IMR-90 (cell line): ENCODE results near the gene HSH2D. TPM values are rescaled to one million over a fixed set of nuclear protein-coding genes. Genes with fewer than 3 reads are reported as not detected.

ENCODE experiments used
- ATAC-seq: fragments of 200-7000 bp; cut with Tn5 transposase; 2 replicates; pipeline ENCODE4 v1.9.1; 2020; ENCODE audit warnings: low read depth, mild to moderate bottlenecking, moderate library complexity
- BruUV-seq: library from RNA; stranded (reverse); fragments of 400-500 nt; replicated peaks from 2 replicates; lab custom pipeline; 2021; lab: Mats Ljungman, UMichigan
- CTCF ChIA-PET: fragments of 300-600 bp; formaldehyde crosslinking; extraction: SDS; loops from one replicate; lab custom pipeline; 2021; ENCODE audit warnings: antibody characterized with exemption; lab: Yijun Ruan, JAX
- POLR2A ChIA-PET: fragments of 300-600 bp; sonication (Branson Sonifier 250); formaldehyde crosslinking; loops from one replicate; lab custom pipeline; 2022; ENCODE audit warnings: antibody characterized with exemption; ENCODE audit not compliant: unreplicated experiment; lab: Charles Lee
- DNase-seq: peaks from one replicate; pipeline ENCODE4 v3.0.0; 2013
- H2AFZ ChIP-seq: replicated peaks from 2 replicates; pipeline ENCODE3; 2013; ENCODE audit warnings: low read length, mild to moderate bottlenecking; ENCODE audit not compliant: poor library complexity
- H2AK5ac ChIP-seq: 2 replicates; pipeline ENCODE4 v1.6.1; 2013; ENCODE audit warnings: low read depth, low read length, inconsistent platforms
- H2AK9ac ChIP-seq: replicated peaks from 2 replicates; pipeline ENCODE3; 2013; ENCODE audit warnings: mild to moderate bottlenecking, low read depth, low read length, moderate library complexity; ENCODE audit not compliant: poor library complexity
- H2BK120ac ChIP-seq: 2 replicates; pipeline ENCODE4 v1.6.1; 2013; ENCODE audit warnings: low read depth, low read length, inconsistent platforms
- H2BK15ac ChIP-seq: 3 replicates; pipeline ENCODE4 v1.6.1; 2013; ENCODE audit warnings: low read depth, low read length, inconsistent platforms
- H2BK20ac ChIP-seq: 2 replicates; pipeline ENCODE4 v1.6.1; 2013; ENCODE audit warnings: low read depth, mild to moderate bottlenecking, inconsistent platforms, low read length, moderate library complexity
- H2BK5ac ChIP-seq: 2 replicates; pipeline ENCODE4 v1.6.1; 2013; ENCODE audit warnings: mild to moderate bottlenecking, low read depth, low read length, inconsistent platforms; ENCODE audit not compliant: poor library complexity, severe bottlenecking
- H3K14ac ChIP-seq: replicated peaks from 2 replicates; pipeline ENCODE4 v1.6.1; 2013; ENCODE audit warnings: low read depth, low read length, inconsistent platforms
- H3K18ac ChIP-seq: 2 replicates; pipeline ENCODE4 v1.6.1; 2013; ENCODE audit warnings: low read depth, low read length, control low read depth
- H3K23ac ChIP-seq: 2 replicates; pipeline ENCODE4 v1.6.1; 2013; ENCODE audit warnings: low read depth, low read length, inconsistent platforms
- H3K27ac ChIP-seq: 2 replicates; pipeline ENCODE4 v1.5.1; 2013; ENCODE audit warnings: mild to moderate bottlenecking, control low read depth, low read length; ENCODE audit not compliant: insufficient read depth
- H3K27me3 ChIP-seq: 2 replicates; pipeline ENCODE4 v1.6.1; 2013; ENCODE audit warnings: low read length; ENCODE audit not compliant: control insufficient read depth, insufficient read depth
- H3K36me3 ChIP-seq: 2 replicates; pipeline ENCODE4 v1.6.1; 2013; ENCODE audit warnings: low read length, mixed read lengths; ENCODE audit not compliant: control insufficient read depth, insufficient read depth
- H3K4ac ChIP-seq: 2 replicates; pipeline ENCODE4 v1.6.1; 2013; ENCODE audit warnings: low read depth, low read length, inconsistent platforms
- H3K4me1 ChIP-seq: 2 replicates; pipeline ENCODE4 v1.6.1; 2013; ENCODE audit warnings: low read length, mixed read lengths; ENCODE audit not compliant: control insufficient read depth, insufficient read depth
- H3K4me2 ChIP-seq: 2 replicates; pipeline ENCODE4 v1.6.1; 2013; ENCODE audit warnings: low read depth, mild to moderate bottlenecking, control low read depth, low read length, moderate library complexity
- H3K4me3 ChIP-seq: 2 replicates; pipeline ENCODE4 v1.5.1; 2013; ENCODE audit warnings: low read depth, mild to moderate bottlenecking, control low read depth, low read length, moderate library complexity; ENCODE audit not compliant: insufficient read depth
- H3K56ac ChIP-seq: 2 replicates; pipeline ENCODE4 v1.6.1; 2013; ENCODE audit warnings: low read length, inconsistent platforms; ENCODE audit not compliant: insufficient read depth; ENCODE audit errors: extremely low read depth
- H3K79me1 ChIP-seq, 2 experiments: 2 replicates each; pipeline ENCODE4 v1.6.1; 2013; ENCODE audit warnings: low read length in 2 of 2, inconsistent platforms in 1 of 2, low read depth in 1 of 2
- H3K9ac ChIP-seq: 2 replicates; pipeline ENCODE4 v1.6.1; 2013; ENCODE audit warnings: low read depth, low read length, control low read depth
- H3K9me1 ChIP-seq: 2 replicates; pipeline ENCODE4 v1.6.1; 2013; ENCODE audit warnings: low read length, inconsistent platforms; ENCODE audit not compliant: insufficient read depth
- H3K9me3 ChIP-seq: 2 replicates; pipeline ENCODE4 v1.6.1; 2013; ENCODE audit warnings: low read length; ENCODE audit not compliant: control insufficient read depth, insufficient read depth
- H4K20me1 ChIP-seq: 2 replicates; pipeline ENCODE4 v1.6.1; 2013; ENCODE audit warnings: low read length, inconsistent platforms; ENCODE audit not compliant: insufficient read depth
- H4K5ac ChIP-seq: 2 replicates; pipeline ENCODE4 v1.6.1; 2013; ENCODE audit warnings: mild to moderate bottlenecking, low read depth, low read length, control low read depth
- H4K8ac ChIP-seq, 2 experiments: 2 replicates each; pipeline ENCODE4 v1.6.1; 2013; ENCODE audit warnings: low read depth in 2 of 2, low read length in 2 of 2, control low read depth in 1 of 2, inconsistent platforms in 1 of 2
- H4K91ac ChIP-seq: 2 replicates; pipeline ENCODE4 v1.6.1; 2013; ENCODE audit warnings: low read depth, low read length, inconsistent platforms; ENCODE audit not compliant: insufficient read depth
- BHLHE40 ChIP-seq: fragments of 150-350 bp; IDR thresholded peaks from 2 replicates; pipeline ENCODE4 v1.6.1; 2016; ENCODE audit warnings: mild to moderate bottlenecking, low read depth, low read length
- CEBPB ChIP-seq: IDR thresholded peaks from 2 replicates; pipeline ENCODE4 v1.6.1; 2012; ENCODE audit warnings: low read depth, low read length, improper control_type of control experiment
- CHD1 ChIP-seq: IDR thresholded peaks from 2 replicates; pipeline ENCODE4 v1.6.1; 2012; ENCODE audit warnings: low read depth, low read length, improper control_type of control experiment
- ELK1 ChIP-seq: fragments of 150-350 bp; IDR thresholded peaks from 2 replicates; pipeline ENCODE4 v1.6.1; 2016; ENCODE audit warnings: low read depth, mild to moderate bottlenecking, low read length, moderate library complexity, borderline replicate concordance
- FOS ChIP-seq: fragments of 150-350 bp; IDR thresholded peaks from 2 replicates; pipeline ENCODE4 v1.6.1; 2016; ENCODE audit warnings: low read depth, low read length
- MAFK ChIP-seq: IDR thresholded peaks from 2 replicates; pipeline ENCODE4 v1.6.1; 2012; ENCODE audit warnings: low read depth, low read length, improper control_type of control experiment
- MAZ ChIP-seq: IDR thresholded peaks from 2 replicates; pipeline ENCODE4 v1.6.1; 2012; ENCODE audit warnings: low read depth, mild to moderate bottlenecking, low read length, improper control_type of control experiment, moderate library complexity, borderline replicate concordance
- MXI1 ChIP-seq: IDR thresholded peaks from 2 replicates; pipeline ENCODE4 v1.6.1; 2012; ENCODE audit warnings: low read depth, mild to moderate bottlenecking, low read length, moderate library complexity, borderline replicate concordance
- NFE2L2 ChIP-seq: fragments of 150-350 bp; IDR thresholded peaks from 2 replicates; pipeline ENCODE4 v1.6.1; 2016; ENCODE audit warnings: low read depth, mild to moderate bottlenecking, low read length
- POLR2A ChIP-seq: IDR thresholded peaks from 2 replicates; pipeline ENCODE4 v1.6.1; 2012; ENCODE audit warnings: mild to moderate bottlenecking, low read depth, low read length
- RCOR1 ChIP-seq: IDR thresholded peaks from 2 replicates; pipeline ENCODE4 v1.6.1; 2012; ENCODE audit warnings: mild to moderate bottlenecking, low read length, improper control_type of control experiment; ENCODE audit not compliant: insufficient replicate concordance
- RFX5 ChIP-seq: IDR thresholded peaks from 2 replicates; pipeline ENCODE4 v1.8.0; 2012; ENCODE audit warnings: low read depth, mild to moderate bottlenecking, low read length, moderate library complexity
- SMC3 ChIP-seq: fragments of 150-350 bp; IDR thresholded peaks from 2 replicates; pipeline ENCODE4 v1.6.1; 2016; ENCODE audit warnings: low read depth, mild to moderate bottlenecking, antibody characterized with exemption, low read length, moderate library complexity
- WGBS, 2 experiments: methylation state at CpG; one replicate each; pipeline versions ENCODE4 v1.1.5 to v1.1.7; 2013; ENCODE audit warnings: missing lambda C conversion rate in 2 of 2; ENCODE audit not compliant: insufficient read length in 1 of 2; ENCODE audit errors: extremely low coverage in 2 of 2; 5-methylcytosine and 5-hydroxymethylcytosine counted together
- dilution Hi-C: fragments of 300-500 bp; cut with HindIII; formaldehyde crosslinking; loops from one replicate; pipeline ENCODE4 v1.14.3; 2018; ENCODE audit warnings: low sequenced_read_pairs; ENCODE audit not compliant: unreplicated experiment
- in situ Hi-C: fragments of 300-500 bp; cut with MboI; formaldehyde crosslinking; loops from 3 replicates; pipeline ENCODE4 v1.14.3; 2019; ENCODE audit warnings: low sequenced_read_pairs, inconsistent platforms, mixed read lengths
- intact Hi-C: fragments of 100-400 bp; cut with micrococcal nuclease; formaldehyde crosslinking; loops from 2 replicates; pipeline ENCODE4 v1.10.0; 2022
- polyA plus RNA-seq, 3 experiments: library from polyadenylated mRNA; depleted of rRNA; stranded (reverse); fragments of >200 nt; gene quantifications; 2 replicates each; pipeline ENCODE4 v1.2.3, GENCODE V29; 2012; ENCODE audit warnings: low replicate concordance in 1 of 3
- total RNA-seq: library from RNA; depleted of rRNA; stranded (reverse); fragments of >200 nt; gene quantifications from 2 replicates; pipeline ENCODE4 v1.2.3, GENCODE V29; 2012

HSH2D gene
- total and polyA plus RNA-seq, 2 of the 4 experiments (the other 2 are of a cell fraction) = not detected

- no peaks in the 10 kb centered on the region for H3K27me3 ChIP-seq
- no peaks in the 10 kb centered on the region for H3K4me1 ChIP-seq
- ATAC-seq = peak; percentile 24; the same call in 1 of the 2 replicates
- no peaks in the 10 kb centered on the region for H3K9me1 ChIP-seq
- no peak overlapping the region for H2BK15ac ChIP-seq
- dilution Hi-C loops = no loop called here
- no peak overlapping the region for H3K18ac ChIP-seq
- ChIA-PET CTCF (no interaction called here), POLR2A (no interaction called here)
- no peak overlapping the region for H2BK5ac ChIP-seq
- TF ChIP-seq NFE2L2 = no peak
- TF ChIP-seq MAFK = no peak
- TF ChIP-seq SMC3 = no peak
- no peak for TF ChIP-seq CHD1
- no peak for TF ChIP-seq RFX5
- no peak for TF ChIP-seq ELK1
- no peak for TF ChIP-seq MAZ
- TF ChIP-seq POLR2A = no peak
- TF ChIP-seq BHLHE40 = no peak
- no peak for TF ChIP-seq CEBPB
- no peak for TF ChIP-seq RCOR1
- no peak for TF ChIP-seq FOS
- TF ChIP-seq MXI1 = no peak
- H3K4me3 ChIP-seq = no peak overlapping the region
- no peak overlapping the region for H2AFZ ChIP-seq
- no peaks in the 10 kb centered on the region for H3K9me3 ChIP-seq
- intact Hi-C loops = no loop called here
- in situ Hi-C loops = no loop called here
- H4K20me1 ChIP-seq = no peaks in the 10 kb centered on the region; the same call in 1 of the 2 replicates
- H3K56ac ChIP-seq = no peak overlapping the region
- no peak overlapping the region for H3K4me2 ChIP-seq
- DNase-seq = no peak
- H3K23ac ChIP-seq = no peak overlapping the region
- no peak overlapping the region for H3K14ac ChIP-seq
- no peak overlapping the region for H3K4ac ChIP-seq
- no peak overlapping the region for H2AK5ac ChIP-seq
- no TSS peak for BruUV-seq
- H4K8ac ChIP-seq = no peak overlapping the region
- H3K9ac ChIP-seq = no peak overlapping the region
- WGBS, 2 experiments = 85% methylated on average over 4 of the region's 10 CpGs; no CpG with 5 or more reads in 1 of the 2 experiments
- peaks cover 82% of the 10 kb centered on the region for H3K36me3 ChIP-seq
- no peak overlapping the region for H3K27ac ChIP-seq
- H4K91ac ChIP-seq = no peak overlapping the region
- no peak overlapping the region for H2BK20ac ChIP-seq
- no peak overlapping the region for H2BK120ac ChIP-seq
- peaks cover 5 to 20% of the 10 kb centered on the region in 2 experiments; a peak in 3 of 4 replicates for H3K79me1 ChIP-seq
- H4K5ac ChIP-seq = no peak overlapping the region
- no peak overlapping the region for H2AK9ac ChIP-seq
Observed at GRCh38 chr19:16125737-16126495, 17.6 kb upstream of the HSH2D start.
